SK-N-SH (cell line): ENCODE data around the gene CPNE2. TPM values are rescaled to one million over a fixed set of nuclear protein-coding genes. Genes with fewer than 3 reads are reported as not detected.

Experiments used
- CTCF ChIA-PET: fragments of 300-600, 350-600 bp; formaldehyde crosslinking; extraction: SDS; loops from one replicate; lab custom pipeline; 2021; lab: Yijun Ruan, JAX
- POLR2A ChIA-PET: fragments of 350-600 bp; sonication (Branson Sonifier 250); formaldehyde crosslinking; extraction: SDS; loops from one replicate; lab custom pipeline; 2020; ENCODE audit warnings: antibody characterized with exemption, inconsistent platforms; lab: Yijun Ruan, JAX
- DNase-seq: peaks from one replicate; pipeline ENCODE4 v3.0.0; 2012
- H2AFZ ChIP-seq: fragments of 200-600 bp; sonication (generic); 2 replicates; pipeline ENCODE4 v1.8.1; 2016; ENCODE audit warnings: antibody characterized with exemption, mild to moderate bottlenecking, low read depth
- H3F3A ChIP-seq: fragments of 200-600 bp; sonication (generic); replicated peaks from 2 replicates; pipeline ENCODE3; 2016; ENCODE audit warnings: antibody characterized with exemption, mild to moderate bottlenecking; ENCODE audit not compliant: insufficient read depth
- H3K27ac ChIP-seq, 2 experiments: fragments of 200-500 bp in 1 of 2; fragments of 200-600 bp in 1 of 2; sonication (Bioruptor generic) in 1 of 2; sonication (generic), shearing (Covaris generic) in 1 of 2; 2 replicates each; pipeline versions ENCODE4 v1.5.1 to v1.6.1; 2014 to 2016; ENCODE audit warnings: low read depth in 2 of 2, inconsistent platforms in 1 of 2, low read length in 1 of 2, mild to moderate bottlenecking in 1 of 2, mixed read lengths in 1 of 2
- H3K27me3 ChIP-seq: fragments of 200-600 bp; sonication (generic), shearing (Covaris generic); 2 replicates; pipeline ENCODE4 v1.6.1; 2016; ENCODE audit warnings: mixed run types; ENCODE audit not compliant: insufficient read depth
- H3K36me3 ChIP-seq, 2 experiments: fragments of 200-500 bp in 1 of 2; fragments of 200-600 bp in 1 of 2; sonication (Bioruptor generic) in 1 of 2; sonication (generic) in 1 of 2; replicated peaks in 1 of 2; 2 replicates each; pipeline versions ENCODE3 to v1.5.1; 2014 to 2016; ENCODE audit warnings: low read length in 1 of 2, mild to moderate bottlenecking in 1 of 2; ENCODE audit not compliant: insufficient read depth in 2 of 2, control insufficient read depth in 1 of 2
- H3K4me1 ChIP-seq, 2 experiments: fragments of 200-500 bp in 1 of 2; fragments of 200-600 bp in 1 of 2; sonication (Bioruptor generic) in 1 of 2; sonication (generic), shearing (Covaris generic) in 1 of 2; 2 replicates each; pipeline versions ENCODE4 v1.5.1 to v1.6.1; 2014 to 2016; ENCODE audit warnings: low read depth in 1 of 2, low read length in 1 of 2, mixed run types in 1 of 2; ENCODE audit not compliant: insufficient read depth in 2 of 2, control insufficient read depth in 1 of 2
- H3K4me2 ChIP-seq: fragments of 200-600 bp; sonication (generic), shearing (Covaris generic); 2 replicates; pipeline ENCODE4 v1.6.1; 2017; ENCODE audit warnings: mixed run types
- H3K4me3 ChIP-seq, 2 experiments: fragments of 200-500 bp in 1 of 2; fragments of 200-600 bp in 1 of 2; sonication (Bioruptor generic) in 1 of 2; sonication (generic), shearing (Covaris generic) in 1 of 2; 2 replicates each; pipeline versions ENCODE4 v1.5.1 to v1.8.1; 2014 to 2016; ENCODE audit warnings: low read depth in 2 of 2, inconsistent platforms in 1 of 2, low read length in 1 of 2, mild to moderate bottlenecking in 1 of 2, mixed read lengths in 1 of 2, moderate library complexity in 1 of 2
- H3K79me2 ChIP-seq: fragments of 200-600 bp; sonication (generic); 2 replicates; pipeline ENCODE4 v1.8.1; 2017; ENCODE audit warnings: mild to moderate bottlenecking; ENCODE audit not compliant: insufficient read depth
- H3K9ac ChIP-seq: fragments of 200-600 bp; sonication (generic); 2 replicates; pipeline ENCODE4 v1.6.1; 2017; ENCODE audit warnings: mixed run types
- H3K9me2 ChIP-seq: fragments of 200-600 bp; sonication (generic); 2 replicates; pipeline ENCODE4 v1.6.1; 2017; ENCODE audit warnings: mixed run types
- H3K9me3 ChIP-seq: fragments of 200-600 bp; sonication (generic); 2 replicates; pipeline ENCODE4 v1.6.1; 2017; ENCODE audit warnings: mixed run types, mild to moderate bottlenecking, moderate library complexity
- H4K20me1 ChIP-seq: fragments of 200-600 bp; sonication (generic); 2 replicates; pipeline ENCODE4 v1.6.1; 2017; ENCODE audit warnings: mild to moderate bottlenecking, mixed run types; ENCODE audit not compliant: insufficient read depth
- CHD2 ChIP-seq: fragments of 150-350 bp; IDR thresholded peaks from 2 replicates; pipeline ENCODE4 v1.6.1; 2018; ENCODE audit warnings: low read length; ENCODE audit not compliant: partially characterized antibody
- ELF1 ChIP-seq: IDR thresholded peaks from 2 replicates; pipeline ENCODE4 v1.4.0; 2012
- EZH2phosphoT487 ChIP-seq: fragments of 200-600 bp; sonication (generic); IDR thresholded peaks from 2 replicates; pipeline ENCODE4 v1.6.1; 2017; ENCODE audit warnings: low read depth, mixed run types, mild to moderate bottlenecking, antibody characterized with exemption, moderate library complexity, borderline replicate concordance
- GATA2 ChIP-seq: sonication (generic); formaldehyde crosslinking; IDR thresholded peaks from 2 replicates; pipeline ENCODE4 v1.5.0; 2020; ENCODE audit warnings: mild to moderate bottlenecking, missing genetic modification reagents
- IRF3 ChIP-seq: fragments of 150-350 bp; IDR thresholded peaks from 2 replicates; pipeline ENCODE4 v1.6.1; 2016; ENCODE audit warnings: mild to moderate bottlenecking, low read depth, low read length
- JUND ChIP-seq: IDR thresholded peaks from 2 replicates; pipeline ENCODE4 v1.4.0; 2012
- MEF2A ChIP-seq: IDR thresholded peaks from 2 replicates; pipeline ENCODE4 v1.4.0; 2012; ENCODE audit warnings: low read depth, borderline replicate concordance
- NFIC ChIP-seq: IDR thresholded peaks from 2 replicates; pipeline ENCODE4 v1.4.0; 2012; ENCODE audit warnings: borderline replicate concordance
- NRF1 ChIP-seq: IDR thresholded peaks from 2 replicates; pipeline ENCODE4 v1.6.1; 2012; ENCODE audit warnings: low read depth, mild to moderate bottlenecking, low read length
- POLR2AphosphoS5 ChIP-seq: IDR thresholded peaks from 2 replicates; pipeline ENCODE4 v1.6.1; 2012; ENCODE audit warnings: low read depth, low read length
- RAD21 ChIP-seq: IDR thresholded peaks from 2 replicates; pipeline ENCODE4 v1.6.1; 2012; ENCODE audit warnings: mild to moderate bottlenecking, low read length
- RFX5 ChIP-seq: IDR thresholded peaks from 2 replicates; pipeline ENCODE4 v1.6.1; 2012; ENCODE audit warnings: mild to moderate bottlenecking, improper control_type of control experiment, low read length
- RXRA ChIP-seq: IDR thresholded peaks from 2 replicates; pipeline ENCODE4 v1.4.0; 2012; ENCODE audit warnings: low read depth, mild to moderate bottlenecking, borderline replicate concordance
- SMC3 ChIP-seq: IDR thresholded peaks from 2 replicates; pipeline ENCODE4 v1.6.1; 2012; ENCODE audit warnings: low read depth, low read length, improper control_type of control experiment
- TAF1 ChIP-seq: IDR thresholded peaks from 2 replicates; pipeline ENCODE4 v1.6.1; 2012; ENCODE audit warnings: low read depth, mild to moderate bottlenecking, low read length, moderate library complexity, borderline replicate concordance
- TCF12 ChIP-seq: IDR thresholded peaks from 2 replicates; pipeline ENCODE4 v1.4.0; 2012
- WGBS: methylation state at CpG from one replicate; pipeline ENCODE4 v1.1.6; 2017; ENCODE audit warnings: low lambda C conversion rate; 5-methylcytosine and 5-hydroxymethylcytosine counted together
- polyA plus RNA-seq, 3 experiments: library from polyadenylated mRNA; depleted of rRNA; stranded (reverse); fragments of >200 nt; gene quantifications; 2 replicates each; pipeline ENCODE4 v1.2.3, GENCODE V29; 2012
- TF ChIP-seq, protein P1 (sequence below): IDR thresholded peaks from 2 replicates; pipeline ENCODE4 v1.4.0; 2012; ENCODE audit warnings: low read depth

CPNE2 gene
- polyA plus RNA-seq, 1 of the 3 experiments (the other 2 are of a cell fraction) = 73.0 TPM

GRCh38 chr16:57069053-57069452 lies 23.3 kb upstream of the CPNE2 start:
- TF ChIP-seq CHD2 (no peak), EZH2phosphoT487 (no peak)

GRCh38 chr16:57069635-57070370 lies 22.6 kb upstream of the CPNE2 start:
- Histone ChIP-seq H4K20me1 (no peaks in the 10 kb centered on the region), H3K27ac (no peak overlapping the region), H3K4me3 (no peak overlapping the region), H3K27me3 (no peaks in the 10 kb centered on the region), H3K4me1 (peaks cover 0 to 4% of the 10 kb centered on the region in 2 experiments; a peak in 1 of 4 replicates), H3K4me2 (no peak overlapping the region), H3K9me3 (no peaks in the 10 kb centered on the region), H3K9me2 (no peaks in the 10 kb centered on the region), H3F3A (peaks cover 10% of the 10 kb centered on the region), H3K9ac (no peak overlapping the region), H2AFZ (no peak overlapping the region), H3K36me3 (no peaks in the 10 kb centered on the region), H3K79me2 (no peaks in the 10 kb centered on the region)
- no peak for TF ChIP-seq MEF2A
- TF ChIP-seq ELF1 = no peak
- TF ChIP-seq JUND = no peak
- no peak for TF ChIP-seq TCF12
- no peak for TF ChIP-seq RAD21
- no peak for TF ChIP-seq EZH2phosphoT487
- no peak for TF ChIP-seq IRF3
- no peak for DNase-seq
- CTCF ChIA-PET = interaction anchor here (0.8 to 2.2 kb wide), 3 partner anchors 14 to 231 kb away, joined by 3 to 10 read pairs (median 6); no protein-coding TSS in a partner anchor
- POLR2A ChIA-PET = no interaction called here
- 71% methylated on average over 8 of the region's 8 CpGs for WGBS

More at GRCh38 chr16:57069053-57069452, 23.3 kb upstream of the CPNE2 start:
- H3K27me3 ChIP-seq = no peaks in the 10 kb centered on the region
- peaks cover 10% of the 10 kb centered on the region for H3F3A ChIP-seq
- no peaks in the 10 kb centered on the region for H4K20me1 ChIP-seq
- no peaks in the 10 kb centered on the region for H3K36me3 ChIP-seq
- no peak overlapping the region for H3K9ac ChIP-seq
- no peak overlapping the region for H2AFZ ChIP-seq
- DNase-seq = no peak
- H3K4me2 ChIP-seq = no peak overlapping the region
- POLR2A ChIA-PET = no interaction called here
- CTCF ChIA-PET = interaction anchor here (0.8 to 2.2 kb wide), 3 partner anchors 15 to 231 kb away, joined by 3 to 10 read pairs (median 6); no protein-coding TSS in a partner anchor
- H3K9me3 ChIP-seq = no peaks in the 10 kb centered on the region
- H3K4me3 ChIP-seq = no peak overlapping the region
- H3K27ac ChIP-seq = no peak overlapping the region
- H3K4me1 ChIP-seq = peaks cover 0 to 4% of the 10 kb centered on the region in 2 experiments; a peak in 1 of 4 replicates
- H3K9me2 ChIP-seq = no peaks in the 10 kb centered on the region
- 96% methylated on average over 7 of the region's 7 CpGs for WGBS
- no peaks in the 10 kb centered on the region for H3K79me2 ChIP-seq

DNA sequence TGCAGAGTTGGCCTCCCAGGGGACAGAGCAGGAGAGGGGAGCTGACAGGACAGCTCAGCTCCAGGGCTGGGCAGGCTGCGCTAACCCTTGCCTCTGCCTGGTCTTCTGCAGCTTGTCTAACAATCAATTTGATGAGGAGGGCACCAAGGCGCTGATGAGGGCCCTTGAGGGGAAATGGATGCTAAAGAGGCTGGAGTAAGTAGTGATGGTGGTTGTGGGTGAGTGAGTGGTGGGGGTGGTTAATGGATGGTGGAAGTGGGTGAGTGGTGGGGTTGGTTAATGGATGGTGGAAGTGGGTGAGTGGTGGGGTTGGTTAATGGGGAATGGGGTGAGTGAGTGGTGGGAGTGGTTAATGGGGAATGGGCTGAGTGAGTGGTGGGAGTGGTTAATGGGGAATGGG lies 22.0 kb upstream of the CPNE2 start:
- TF ChIP-seq TCF12 (no peak), RXRA (no peak), SMC3 (no peak), CHD2 (no peak), GATA2 (CRISPR knock-in tag) (no peak), NFIC (no peak), TAF1 (no peak), RFX5 (no peak), NRF1 (no peak), POLR2AphosphoS5 (no peak)
- TF ChIP-seq, protein P1, sequence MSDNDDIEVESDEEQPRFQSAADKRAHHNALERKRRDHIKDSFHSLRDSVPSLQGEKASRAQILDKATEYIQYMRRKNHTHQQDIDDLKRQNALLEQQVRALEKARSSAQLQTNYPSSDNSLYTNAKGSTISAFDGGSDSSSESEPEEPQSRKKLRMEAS = no peak
- TF ChIP-seq, all 33 proteins: peak for 0
- ChIA-PET CTCF (interaction anchor here (2.2 kb wide), 1 partner anchor 14 kb away, joined by 10 read pairs; no protein-coding TSS in a partner anchor), POLR2A (no interaction called here)
- Histone ChIP-seq H3K9me3 (no peaks in the 10 kb centered on the region), H3K79me2 (no peaks in the 10 kb centered on the region), H3K4me2 (no peak overlapping the region), H3K4me1 (peaks cover 0 to 4% of the 10 kb centered on the region in 2 experiments; a peak in 1 of 4 replicates), H4K20me1 (no peaks in the 10 kb centered on the region), H3F3A (peaks cover 10% of the 10 kb centered on the region), H2AFZ (no peak overlapping the region), H3K9ac (no peak overlapping the region), H3K9me2 (no peaks in the 10 kb centered on the region), H3K27ac (no peak overlapping the region), H3K36me3 (no peaks in the 10 kb centered on the region), H3K4me3 (no peak overlapping the region), H3K27me3 (no peaks in the 10 kb centered on the region)
- WGBS = 79% methylated on average over 2 of the region's 2 CpGs
- no peak for DNase-seq
